SK-N-MC (cell line): ENCODE data around the gene FCMR.

ENCODE experiments used
- DNase-seq: peaks from one replicate; pipeline ENCODE4 v3.0.0-alpha.2; 2011; ENCODE audit warnings: low read depth, low spot score
- H3K27ac ChIP-seq: fragments of 200-600 bp; sonication (generic); 2 replicates; pipeline ENCODE4 v1.5.1; 2016; ENCODE audit warnings: mixed run types
- H3K36me3 ChIP-seq: fragments of 200-600 bp; sonication (generic); 2 replicates; pipeline ENCODE4 v1.6.1; 2017; ENCODE audit warnings: antibody characterized with exemption, low read length, mixed read lengths; ENCODE audit not compliant: insufficient read depth
- H3K4me3 ChIP-seq: fragments of 200-600 bp; sonication (generic); 2 replicates; pipeline ENCODE4 v1.5.1; 2016
- H3K9ac ChIP-seq: fragments of 200-600 bp; sonication (generic); 2 replicates; pipeline ENCODE4 v1.8.0; 2017; ENCODE audit warnings: mixed run types, mixed read lengths; ENCODE audit not compliant: insufficient read length
- H3K9me3 ChIP-seq: fragments of 200-600 bp; sonication (generic); 2 replicates; pipeline ENCODE4 v1.6.1; 2017; ENCODE audit warnings: low read depth, mild to moderate bottlenecking, antibody characterized with exemption, low read length, moderate library complexity, mixed read lengths
- EZH2 ChIP-seq: fragments of 200-600 bp; sonication (generic); IDR thresholded peaks from one replicate; pipeline ENCODE4 v1.6.1; 2017; ENCODE audit warnings: antibody characterized with exemption
- FOXP2 ChIP-seq: optimal IDR thresholded peaks from 2 replicates; pipeline ENCODE3; 2011; ENCODE audit warnings: mild to moderate bottlenecking, moderate library complexity; ENCODE audit not compliant: insufficient read depth; ENCODE audit errors: extremely low read length, control extremely low read depth
- POLR2AphosphoS5 ChIP-seq: IDR thresholded peaks from 2 replicates; pipeline ENCODE4 v1.6.1; 2012; ENCODE audit warnings: mild to moderate bottlenecking, low read depth, low read length, borderline replicate concordance

Gene FCMR, protein sequence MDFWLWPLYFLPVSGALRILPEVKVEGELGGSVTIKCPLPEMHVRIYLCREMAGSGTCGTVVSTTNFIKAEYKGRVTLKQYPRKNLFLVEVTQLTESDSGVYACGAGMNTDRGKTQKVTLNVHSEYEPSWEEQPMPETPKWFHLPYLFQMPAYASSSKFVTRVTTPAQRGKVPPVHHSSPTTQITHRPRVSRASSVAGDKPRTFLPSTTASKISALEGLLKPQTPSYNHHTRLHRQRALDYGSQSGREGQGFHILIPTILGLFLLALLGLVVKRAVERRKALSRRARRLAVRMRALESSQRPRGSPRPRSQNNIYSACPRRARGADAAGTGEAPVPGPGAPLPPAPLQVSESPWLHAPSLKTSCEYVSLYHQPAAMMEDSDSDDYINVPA

DNA sequence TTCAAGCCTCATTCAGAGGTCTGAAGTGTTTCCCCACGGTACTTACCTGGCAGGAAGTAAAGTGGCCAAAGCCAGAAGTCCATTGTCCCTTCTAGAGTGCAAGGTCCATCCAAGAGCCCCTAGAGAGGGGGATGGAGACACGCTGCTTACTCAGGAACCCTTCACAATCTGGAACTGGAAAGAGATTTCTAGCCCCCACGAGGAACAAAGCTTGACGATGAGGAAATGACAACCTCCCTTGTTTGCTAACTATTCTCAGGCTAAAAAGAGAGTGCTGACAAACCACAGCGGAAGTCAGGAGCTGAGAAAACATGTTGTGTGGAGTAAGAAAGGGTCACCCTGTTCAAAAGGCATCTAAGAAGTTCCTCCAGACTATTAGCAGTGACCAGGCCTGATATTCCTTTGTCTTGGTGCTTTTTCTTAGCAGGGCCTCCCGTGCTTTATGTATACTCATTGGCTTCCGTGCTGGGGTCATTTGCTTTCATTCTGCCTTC, at the start of gene FCMR:
Gene FCMR, minus strand, starts transcription at position 170 of the 494 bp plus-strand sequence. Its CDS starts 87 bp downstream, at position 83.
- no peak within 1 kb of the TSS for H3K9ac ChIP-seq
- no peak within 1 kb of the TSS for H3K27ac ChIP-seq
- DNase-seq, result no peak
- TF ChIP-seq POLR2AphosphoS5 (no peak), EZH2 (no peak), FOXP2 (no peak)
- no peaks in the 10 kb centered on the region for H3K36me3 ChIP-seq
- H3K4me3 ChIP-seq, result no peak within 1 kb of the TSS
- no peaks in the 10 kb centered on the region for H3K9me3 ChIP-seq

DNA sequence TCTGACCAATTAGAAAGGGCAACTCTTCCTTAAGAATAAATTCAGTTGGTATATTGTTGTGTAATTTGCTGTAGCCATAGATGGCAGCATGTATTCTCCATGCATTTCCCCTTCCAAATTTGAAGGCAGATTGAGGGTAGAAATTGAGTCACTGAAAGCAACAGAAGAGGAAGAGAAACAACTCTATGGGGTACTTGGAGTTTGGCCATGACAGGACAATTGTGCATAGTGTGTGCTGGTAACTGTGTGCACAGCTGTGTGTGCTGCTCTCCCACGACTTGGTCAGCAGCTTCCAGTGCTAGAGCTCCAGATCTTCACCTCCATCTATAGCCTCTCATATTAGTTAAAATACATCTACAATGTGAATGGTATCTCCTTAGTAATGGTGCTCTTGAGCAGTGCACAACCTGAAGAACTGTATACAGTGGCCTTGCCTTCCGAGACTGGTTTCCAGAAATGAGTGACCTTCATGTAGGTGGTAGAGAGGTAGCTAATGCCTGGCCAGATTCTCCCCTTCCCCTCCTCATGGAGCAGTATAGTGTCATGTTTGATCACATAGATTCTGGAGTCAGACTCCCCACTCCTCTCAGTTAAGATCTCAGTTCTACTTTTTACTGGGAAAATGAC, 49.4 kb upstream of the FCMR start:
- H3K4me3 ChIP-seq, result no peak overlapping the region
- no peaks in the 10 kb centered on the region for H3K36me3 ChIP-seq
- no peaks in the 10 kb centered on the region for H3K9me3 ChIP-seq
- DNase-seq, result no peak
- no peak overlapping the region for H3K9ac ChIP-seq
- no peak for TF ChIP-seq FOXP2
- no peak for TF ChIP-seq POLR2AphosphoS5
- no peak for TF ChIP-seq EZH2
- no peak overlapping the region for H3K27ac ChIP-seq

DNA sequence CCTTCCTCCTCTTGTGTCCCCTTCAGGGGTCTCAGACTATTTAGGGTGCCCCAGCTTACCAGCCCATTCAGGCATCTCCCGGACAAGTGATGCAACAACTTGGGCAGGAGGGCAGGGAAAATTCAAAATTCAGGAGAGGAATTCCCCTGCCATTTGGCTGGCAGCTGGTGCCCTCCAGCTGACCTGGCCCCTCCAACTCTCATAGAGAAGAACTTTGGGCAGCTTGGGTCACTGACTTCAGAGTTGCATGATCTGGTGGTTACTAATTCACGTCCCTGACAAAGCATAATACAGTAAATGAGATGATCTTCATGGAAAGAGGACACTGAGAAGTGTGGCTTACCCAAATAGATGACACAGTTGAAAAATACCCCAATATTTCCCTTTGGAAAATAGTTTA, 48.7 kb upstream of the FCMR start, which contains the start of gene FCAMR:
Gene FCAMR, minus strand, starts transcription at position 15 of the 400 bp plus-strand sequence. CDS start 335 bp downstream, outside the sequence.
- Histone ChIP-seq H3K9ac (no peak within 1 kb of the TSS), H3K36me3 (no peaks in the 10 kb centered on the region), H3K9me3 (no peaks in the 10 kb centered on the region), H3K4me3 (no peak within 1 kb of the TSS), H3K27ac (no peak within 1 kb of the TSS)
- DNase-seq, result no peak
- TF ChIP-seq FOXP2, result no peak
- no peak for TF ChIP-seq EZH2
- no peak for TF ChIP-seq POLR2AphosphoS5

DNA sequence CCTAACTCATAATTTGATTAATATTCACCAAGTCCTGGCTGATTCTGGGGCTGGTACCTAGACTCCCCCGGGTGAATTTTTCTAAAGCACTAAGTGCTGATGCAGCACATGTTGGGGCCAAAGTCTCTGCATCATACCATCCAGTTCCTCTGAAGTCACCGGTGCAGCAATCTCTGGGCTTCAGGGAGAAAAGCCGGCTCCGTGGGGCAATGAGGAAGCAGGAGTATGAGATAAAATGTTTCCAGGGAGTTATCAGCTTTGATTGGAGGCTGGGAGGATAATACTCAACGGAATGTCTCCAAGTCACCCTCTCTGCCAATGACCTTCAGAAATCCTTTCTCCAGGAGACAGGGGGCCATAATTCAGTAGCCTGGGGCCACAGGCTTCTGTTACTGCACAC, 47.3 kb upstream of the FCMR start:
- no peak for TF ChIP-seq EZH2
- no peak for TF ChIP-seq POLR2AphosphoS5
- H3K9ac ChIP-seq, result no peak overlapping the region
- H3K9me3 ChIP-seq, result no peaks in the 10 kb centered on the region
- DNase-seq, result no peak
- no peaks in the 10 kb centered on the region for H3K36me3 ChIP-seq
- H3K27ac ChIP-seq, result no peak overlapping the region
- H3K4me3 ChIP-seq, result no peak overlapping the region

DNA sequence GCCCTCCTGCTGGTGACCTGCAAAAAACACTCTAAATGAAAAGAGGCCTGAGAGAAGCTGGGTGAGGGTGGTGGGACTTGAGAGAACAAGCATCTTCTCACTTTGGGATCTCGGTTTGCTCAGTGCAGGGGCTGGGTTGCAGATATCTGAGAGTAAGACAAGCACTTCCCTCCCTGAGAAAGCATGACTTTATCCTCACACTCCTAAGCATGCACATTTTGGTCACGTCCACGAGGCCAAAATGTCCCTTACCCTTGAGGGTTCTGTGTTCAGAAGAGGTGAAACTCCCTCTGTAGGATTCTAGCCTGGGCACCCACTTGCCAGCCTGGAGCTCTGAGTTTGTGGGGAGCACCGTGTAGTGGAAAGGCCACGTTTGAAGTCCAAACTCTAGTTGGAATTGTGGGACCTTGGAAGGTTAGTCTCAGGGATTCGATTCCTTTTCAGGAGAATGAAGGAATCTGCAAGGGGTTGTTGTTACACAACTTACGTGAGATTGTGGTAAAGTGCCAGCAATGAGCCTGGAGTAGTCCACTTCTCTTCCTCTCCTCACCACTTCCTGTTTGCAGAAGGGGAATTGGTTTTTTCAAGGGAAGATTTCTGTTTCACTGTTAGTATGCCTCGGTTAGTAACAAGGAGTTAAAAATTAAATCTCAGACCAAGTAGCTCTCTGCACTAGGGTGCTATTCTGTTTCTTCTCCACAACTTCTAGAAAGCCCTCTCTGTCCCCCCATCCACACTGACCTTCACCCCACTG, 45.5 kb upstream of the FCMR start:
- Histone ChIP-seq H3K36me3 (no peaks in the 10 kb centered on the region), H3K4me3 (no peak overlapping the region), H3K9ac (no peak overlapping the region), H3K9me3 (no peaks in the 10 kb centered on the region), H3K27ac (no peak overlapping the region)
- TF ChIP-seq FOXP2, result no peak
- TF ChIP-seq EZH2, result no peak
- TF ChIP-seq POLR2AphosphoS5, result no peak
- no peak for DNase-seq

DNA sequence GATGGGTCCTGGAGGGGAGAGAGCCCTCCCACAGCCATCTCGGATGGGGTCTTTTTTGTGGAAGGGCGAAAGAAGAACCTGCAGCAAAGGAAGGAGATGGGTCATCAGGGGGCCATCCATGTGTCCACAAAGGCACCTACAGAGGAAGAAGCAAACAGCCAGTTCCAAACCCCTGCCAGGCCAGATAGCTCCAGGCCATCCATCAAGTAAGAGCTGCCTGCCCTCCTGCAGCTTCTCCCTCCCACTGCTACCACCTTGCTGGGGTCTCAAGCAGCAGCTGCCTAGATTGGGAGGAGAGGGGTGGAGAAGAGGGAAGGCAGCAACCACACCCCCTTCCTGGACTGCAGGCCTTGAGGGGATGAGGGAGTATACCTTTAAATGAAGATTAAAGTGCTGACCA, 44.0 kb upstream of the FCMR start:
- no peak for DNase-seq
- Histone ChIP-seq H3K9ac (no peak overlapping the region), H3K36me3 (no peaks in the 10 kb centered on the region), H3K9me3 (no peaks in the 10 kb centered on the region), H3K4me3 (no peak overlapping the region), H3K27ac (no peak overlapping the region)
- TF ChIP-seq FOXP2 (no peak), EZH2 (no peak)

DNA sequence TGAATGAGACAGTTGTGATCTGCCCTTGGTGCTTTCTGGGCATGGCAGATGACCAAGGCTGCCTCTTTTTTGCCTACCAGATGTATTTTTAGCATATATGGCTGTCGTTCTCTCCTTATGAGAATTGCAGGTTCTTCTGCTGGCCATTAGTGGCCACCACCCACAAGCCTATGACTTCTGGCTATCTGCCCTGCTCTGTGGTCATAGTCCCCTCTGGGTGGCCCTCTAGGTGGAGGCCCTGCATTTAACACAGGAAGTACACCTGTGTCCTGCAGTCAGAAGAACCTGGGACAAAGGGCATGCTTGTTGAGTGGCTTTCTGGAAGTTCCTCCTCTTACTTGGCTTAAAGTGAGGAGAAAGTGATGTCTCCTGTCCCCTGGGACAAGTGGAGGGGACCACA, 42.0 kb upstream of the FCMR start:
- Histone ChIP-seq H3K4me3 (no peak overlapping the region), H3K36me3 (no peaks in the 10 kb centered on the region), H3K9ac (no peak overlapping the region), H3K27ac (no peak overlapping the region), H3K9me3 (no peaks in the 10 kb centered on the region)
- no peak for DNase-seq
- TF ChIP-seq FOXP2 (no peak), EZH2 (no peak), POLR2AphosphoS5 (no peak)

DNA sequence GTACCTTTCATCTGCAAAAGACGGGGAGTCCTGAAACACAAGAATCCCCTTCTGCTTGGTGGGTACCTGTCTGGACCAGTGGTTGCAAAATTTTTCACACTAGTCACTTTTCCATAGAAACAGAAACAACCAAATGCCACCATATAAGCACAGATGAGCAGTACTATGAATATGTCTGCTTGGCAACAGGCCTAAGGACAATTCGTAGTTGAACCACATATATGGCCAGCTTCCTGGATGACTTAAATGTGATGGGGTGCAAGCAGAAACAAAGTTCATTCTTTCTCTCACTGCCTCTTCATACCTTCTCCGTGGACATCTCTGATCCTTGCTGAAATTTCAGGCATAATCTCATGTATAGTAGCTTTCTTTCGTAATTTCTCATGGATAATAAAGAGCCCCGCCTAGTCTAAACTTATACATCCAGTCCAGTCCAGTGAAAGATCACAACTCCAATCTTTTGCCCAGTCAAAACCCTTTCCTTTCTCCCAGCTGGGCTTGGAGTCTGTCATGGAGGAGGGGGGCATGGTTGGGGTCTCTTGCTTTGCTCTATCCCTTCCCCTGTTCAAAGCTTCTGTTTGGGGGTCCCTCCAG, 41.5 kb upstream of the FCMR start:
- H3K9ac ChIP-seq, result no peak overlapping the region
- H3K9me3 ChIP-seq, result no peaks in the 10 kb centered on the region
- no peak overlapping the region for H3K27ac ChIP-seq
- no peak for TF ChIP-seq POLR2AphosphoS5
- TF ChIP-seq FOXP2, result no peak
- no peak for TF ChIP-seq EZH2
- H3K4me3 ChIP-seq, result no peak overlapping the region
- no peaks in the 10 kb centered on the region for H3K36me3 ChIP-seq
- DNase-seq, result no peak
